ENCODE data around the gene BATF.

- TF ChIP-seq CTCF (IDR thresholded peaks at IDR 0.05) (no peak), EZH2phosphoT487 (IDR thresholded peaks at IDR 0.05; ENCODE audit: borderline replicate concordance, low read depth) (no peak), SIN3A (IDR thresholded peaks at IDR 0.05; ENCODE audit: borderline replicate concordance, low read depth, low read length) (no peak), NFIC (IDR thresholded peaks at IDR 0.05; ENCODE audit: borderline replicate concordance) (no peak)
Measured at GRCh38 chr14:75540479-75540851, 18.2 kb downstream of the BATF start.
